Epithelial cell of proximal tubule (primary cell): ENCODE results near the gene EFCAB6. TPM values are rescaled to one million over a fixed set of nuclear protein-coding genes. Genes with fewer than 3 reads are reported as not detected.

Source experiments
- DNase-seq: peaks from one replicate; pipeline ENCODE4 v3.0.0-alpha.2; 2011; ENCODE audit warnings: low read depth
- H3K4me3 ChIP-seq: 2 replicates; pipeline ENCODE4 v1.5.1; 2011; ENCODE audit warnings: low read depth, mild to moderate bottlenecking, low read length
- CTCF ChIP-seq: conservative IDR thresholded peaks from 2 replicates; pipeline ENCODE4 v1.5.1; 2012; ENCODE audit warnings: low read depth, mild to moderate bottlenecking, low read length
- total RNA-seq: library from RNA; depleted of rRNA; stranded (reverse); fragments of >200 nt; gene quantifications from 2 replicates; pipeline ENCODE4 v1.2.3, GENCODE V29; 2015

Gene EFCAB6
- total RNA-seq, 1 donor from 2014 or later = 0.23 TPM

GRCh38 chr22:43847376-43848289 is 35.5 kb upstream of the EFCAB6 start:
- no peak overlapping the region for H3K4me3 ChIP-seq
- no peak for DNase-seq
- TF ChIP-seq CTCF = no peak

- H3K4me3 ChIP-seq = no peak overlapping the region
- no peak for DNase-seq
- no peak for TF ChIP-seq CTCF
Observed at GRCh38 chr22:43846966-43847365, 34.9 kb upstream of the EFCAB6 start.

- H3K4me3 ChIP-seq = no peak overlapping the region
- no peak for DNase-seq
- no peak for TF ChIP-seq CTCF
Observed at GRCh38 chr22:43845981-43846380, 33.9 kb upstream of the EFCAB6 start.

GRCh38 chr22:43844560-43845545 is 32.7 kb upstream of the EFCAB6 start:
- TF ChIP-seq CTCF = no peak
- no peak overlapping the region for H3K4me3 ChIP-seq
- no peak for DNase-seq

GRCh38 chr22:43843783-43844530 is 31.9 kb upstream of the EFCAB6 start:
- no peak for TF ChIP-seq CTCF

GRCh38 chr22:43841742-43842141 is 29.6 kb upstream of the EFCAB6 start:
- no peak for TF ChIP-seq CTCF
- DNase-seq = no peak
- no peak overlapping the region for H3K4me3 ChIP-seq

More at GRCh38 chr22:43843783-43844530, 31.9 kb upstream of the EFCAB6 start:
- no peak overlapping the region for H3K4me3 ChIP-seq
- DNase-seq = no peak
